Hepatocyte (in vitro differentiated cells): ENCODE measurements around the gene G3BP1.

Source experiments
- CTCF ChIP-seq: fragments of 200-600 bp; sonication (generic); IDR thresholded peaks from 2 replicates; pipeline ENCODE4 v1.5.1; 2016; ENCODE audit warnings: antibody characterized with exemption, mild to moderate bottlenecking; ENCODE audit not compliant: poor library complexity
- EZH2 ChIP-seq: fragments of 200-600 bp; sonication (generic); IDR thresholded peaks from 2 replicates; pipeline ENCODE4 v1.6.1; 2016; ENCODE audit warnings: antibody characterized with exemption, mild to moderate bottlenecking, borderline replicate concordance
- EZH2phosphoT487 ChIP-seq: fragments of 200-600 bp; sonication (generic); IDR thresholded peaks from one replicate; pipeline ENCODE4 v1.6.1; 2018; ENCODE audit warnings: antibody characterized with exemption, mild to moderate bottlenecking, low read depth, moderate library complexity; ENCODE audit not compliant: unreplicated experiment, severe bottlenecking

- no peak for TF ChIP-seq CTCF
- TF ChIP-seq EZH2: no peak
- no peak for TF ChIP-seq EZH2phosphoT487
Observed at GRCh38 chr5:151722546-151722945, 49.2 kb upstream of the G3BP1 start.
